AG10803 (cell line): ENCODE data around the gene KIF24.
"Not testable (repeated sequence)": the region's sequence is repeated elsewhere in the genome, so short reads cannot be mapped to it uniquely, and the experiment has no call there.

Experiments
- DNase-seq: peaks from one replicate; pipeline ENCODE4 v3.0.0; 2010; ENCODE audit warnings: low read depth
- H3K4me3 ChIP-seq: 2 replicates; pipeline ENCODE4 v1.5.1; 2011; ENCODE audit warnings: mild to moderate bottlenecking, low read length, control low read depth
- CTCF ChIP-seq: conservative IDR thresholded peaks from 2 replicates; pipeline ENCODE4 v1.5.1; 2011; ENCODE audit warnings: mild to moderate bottlenecking, low read length, control low read depth, inconsistent platforms

The KIF24 gene

GRCh38 chr9:34311499-34312185, 17.4 kb downstream of the KIF24 start:
- no peak for TF ChIP-seq CTCF
- no peak overlapping the region for H3K4me3 ChIP-seq
- no peak for DNase-seq

DNA sequence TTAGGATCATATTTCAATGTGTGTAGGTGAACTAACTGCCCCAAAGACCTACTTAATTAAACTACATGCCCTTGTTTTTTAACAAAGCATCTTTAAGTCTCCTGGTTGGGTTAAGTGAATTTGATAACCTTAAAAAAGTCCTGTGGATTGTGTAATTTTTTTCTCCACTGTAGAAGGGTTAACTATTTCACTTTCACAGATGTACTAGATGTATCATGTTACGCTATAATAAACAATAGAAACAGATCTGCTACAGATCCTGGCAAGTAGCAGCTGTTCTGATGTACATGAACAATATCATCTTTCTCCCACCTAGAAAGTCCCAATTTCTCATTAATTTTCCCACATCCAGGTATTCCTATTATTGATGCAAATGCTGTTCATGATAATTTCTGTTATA, 18.9 kb downstream of the KIF24 start:
- DNase-seq = no peak
- TF ChIP-seq CTCF = no peak
- no peak overlapping the region for H3K4me3 ChIP-seq

- not testable (repeated sequence) for H3K4me3 ChIP-seq, DNase-seq
These were observed 20.8 kb downstream of the KIF24 start for GRCh38 chr9:34308316-34308715.

- not testable (repeated sequence) for H3K4me3 ChIP-seq, DNase-seq
These were observed 28.0 kb downstream of the KIF24 start for GRCh38 chr9:34301064-34301463.

DNA sequence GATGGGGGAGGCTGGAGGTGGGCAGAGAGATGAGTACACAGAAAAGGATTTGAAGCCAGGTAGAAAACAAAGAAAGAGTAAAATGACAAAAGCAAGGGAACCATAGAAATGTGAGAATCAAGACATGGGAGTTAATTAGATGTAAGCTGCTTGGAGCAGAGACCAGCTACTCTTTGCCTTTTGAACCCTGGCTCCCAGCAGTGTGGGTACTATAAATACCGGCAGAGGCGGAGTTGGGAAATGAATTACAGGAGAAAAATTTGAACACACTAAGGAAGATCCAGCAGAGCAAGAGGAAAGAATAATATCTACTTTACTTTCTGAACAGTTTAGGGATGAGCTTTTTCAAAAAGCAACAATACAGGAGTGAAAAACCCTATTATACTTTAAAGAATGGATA, 36.5 kb downstream of the KIF24 start:
- no peak for TF ChIP-seq CTCF
- DNase-seq = no peak
- H3K4me3 ChIP-seq = no peak overlapping the region

GRCh38 chr9:34291423-34291822, 37.6 kb downstream of the KIF24 start:
- no peak for DNase-seq
- TF ChIP-seq CTCF = no peak
- H3K4me3 ChIP-seq = no peak overlapping the region

DNA sequence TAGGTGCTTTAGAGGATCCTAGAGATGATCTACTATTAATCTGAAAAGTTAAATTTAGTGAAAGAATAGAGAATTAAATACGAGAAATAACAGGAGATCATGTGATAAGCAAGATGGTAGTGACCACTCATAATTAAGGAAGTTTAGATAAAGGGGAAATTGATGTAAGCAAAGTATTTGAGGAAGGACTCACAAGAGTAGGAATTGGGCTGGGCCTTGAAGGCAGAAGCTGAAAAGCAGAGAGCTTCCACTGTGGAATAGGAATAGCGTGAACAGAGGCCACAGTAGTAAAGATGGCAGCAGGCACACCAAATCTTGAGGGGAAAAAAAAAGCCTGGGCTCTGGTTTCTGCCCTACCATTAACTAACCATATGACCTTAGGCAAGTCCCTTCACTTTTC, 38.0 kb downstream of the KIF24 start:
- no peak overlapping the region for H3K4me3 ChIP-seq
- no peak for DNase-seq
- no peak for TF ChIP-seq CTCF

GRCh38 chr9:34289159-34289558, 39.9 kb downstream of the KIF24 start:
- no peak for DNase-seq
- TF ChIP-seq CTCF = no peak
- no peak overlapping the region for H3K4me3 ChIP-seq
